Lower lobe of right lung (tissue), 2 donors: ENCODE measurements around the gene CCDC134. TPM values are rescaled to one million over a fixed set of nuclear protein-coding genes. Genes with fewer than 3 reads are reported as not detected.

Experiments
- ATAC-seq, 2 donors: fragments of 200-7000 bp; cut with Tn5 transposase; one replicate each; pipeline ENCODE4 v1.9.1; 2020 to 2022; ENCODE audit warnings: mild to moderate bottlenecking in 2 of 2, moderate library complexity in 2 of 2
- DNase-seq: peaks from one replicate; pipeline ENCODE4 v3.0.0-alpha.2; 2020
- H3K27ac ChIP-seq: fragments of 200-600 bp; one replicate; pipeline ENCODE4 v1.8.0; 2022
- H3K27me3 ChIP-seq: fragments of 200-600 bp; one replicate; pipeline ENCODE4 v1.8.0; 2022; ENCODE audit warnings: low read depth
- H3K36me3 ChIP-seq: fragments of 200-600 bp; one replicate; pipeline ENCODE4 v1.8.0; 2022; ENCODE audit warnings: mild to moderate bottlenecking
- H3K4me1 ChIP-seq: fragments of 200-600 bp; one replicate; pipeline ENCODE4 v1.8.0; 2022
- H3K4me3 ChIP-seq: fragments of 200-600 bp; one replicate; pipeline ENCODE4 v1.8.0; 2022; ENCODE audit warnings: mild to moderate bottlenecking
- H3K9me3 ChIP-seq: fragments of 200-600 bp; one replicate; pipeline ENCODE4 v1.8.0; 2022
- intact Hi-C: fragments of 100-400 bp; cut with DNase I; formaldehyde crosslinking; loops from one replicate; pipeline ENCODE4 v1.11.0; 2022
- long read RNA-seq: library from polyadenylated mRNA; unstranded; transcript quantifications from one replicate; pipeline ENCODE4 v2.0.0, GENCODE V29; 2021
- total RNA-seq: library from RNA; stranded (reverse); fragmentation: NEBNext Ultra II Directional; extraction: Animal tissue kit (Norgen Biotek cat#: 25700); gene quantifications from one replicate; pipeline ENCODE4 v1.2.1, GENCODE V29; 2021
- TF ChIP-seq, protein P1 (sequence below): fragments of 200-600 bp; IDR thresholded peaks from one replicate; pipeline ENCODE4 v1.8.0; 2022; ENCODE audit warnings: antibody characterized with exemption, mild to moderate bottlenecking
- donor health status: DM: no; HTN: yes; CAD: no; lungs with severe emphysema.

Gene CCDC134
- 7.9 TPM for total RNA-seq
- long read RNA-seq, partial matches to known transcripts: 0 of 1 reads
- long read RNA-seq, other reads (novel, unspliced or antisense): 1 of 1 reads

- Histone ChIP-seq H3K27me3 (no peaks in the 10 kb centered on the region), H3K9me3 (no peaks in the 10 kb centered on the region), H3K4me3 (peak within 1 kb of the TSS; percentile 96), H3K27ac (peak within 1 kb of the TSS; percentile 91), H3K4me1 (peaks cover 21% of the 10 kb centered on the region), H3K36me3 (no peaks in the 10 kb centered on the region)
- TF ChIP-seq, protein P1, sequence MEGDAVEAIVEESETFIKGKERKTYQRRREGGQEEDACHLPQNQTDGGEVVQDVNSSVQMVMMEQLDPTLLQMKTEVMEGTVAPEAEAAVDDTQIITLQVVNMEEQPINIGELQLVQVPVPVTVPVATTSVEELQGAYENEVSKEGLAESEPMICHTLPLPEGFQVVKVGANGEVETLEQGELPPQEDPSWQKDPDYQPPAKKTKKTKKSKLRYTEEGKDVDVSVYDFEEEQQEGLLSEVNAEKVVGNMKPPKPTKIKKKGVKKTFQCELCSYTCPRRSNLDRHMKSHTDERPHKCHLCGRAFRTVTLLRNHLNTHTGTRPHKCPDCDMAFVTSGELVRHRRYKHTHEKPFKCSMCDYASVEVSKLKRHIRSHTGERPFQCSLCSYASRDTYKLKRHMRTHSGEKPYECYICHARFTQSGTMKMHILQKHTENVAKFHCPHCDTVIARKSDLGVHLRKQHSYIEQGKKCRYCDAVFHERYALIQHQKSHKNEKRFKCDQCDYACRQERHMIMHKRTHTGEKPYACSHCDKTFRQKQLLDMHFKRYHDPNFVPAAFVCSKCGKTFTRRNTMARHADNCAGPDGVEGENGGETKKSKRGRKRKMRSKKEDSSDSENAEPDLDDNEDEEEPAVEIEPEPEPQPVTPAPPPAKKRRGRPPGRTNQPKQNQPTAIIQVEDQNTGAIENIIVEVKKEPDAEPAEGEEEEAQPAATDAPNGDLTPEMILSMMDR: no peak
- intact Hi-C loops: no loop called here
- DNase-seq: peak; percentile 94
- ATAC-seq: peak; percentile 99 to 100
Observed at GRCh38 chr22:41800348-41801146, at the start of gene CCDC134. CCDC134 (plus strand) TSS chr22:41800679; CDS start chr22:41808891, 8,212 bp downstream.

- Histone ChIP-seq H3K4me3 (no peak overlapping the region), H3K36me3 (no peaks in the 10 kb centered on the region), H3K27me3 (no peaks in the 10 kb centered on the region), H3K4me1 (no peaks in the 10 kb centered on the region), H3K9me3 (no peaks in the 10 kb centered on the region), H3K27ac (no peak overlapping the region)
- TF ChIP-seq, protein P1: no peak
- intact Hi-C loops: no loop called here
- DNase-seq (no peak), ATAC-seq (no peak)
Observed at GRCh38 chr22:41752011-41752970, 48.2 kb upstream of the CCDC134 start.

GRCh38 chr22:41753984-41754383 is 46.5 kb upstream of the CCDC134 start:
- DNase-seq (no peak), ATAC-seq (no peak)
- no peaks in the 10 kb centered on the region for H3K4me1 ChIP-seq
- TF ChIP-seq, protein P1: no peak
- H3K27me3 ChIP-seq: no peaks in the 10 kb centered on the region
- no peaks in the 10 kb centered on the region for H3K36me3 ChIP-seq
- no peak overlapping the region for H3K27ac ChIP-seq
- no peaks in the 10 kb centered on the region for H3K9me3 ChIP-seq
- no peak overlapping the region for H3K4me3 ChIP-seq
- intact Hi-C loops: no loop called here

DNA sequence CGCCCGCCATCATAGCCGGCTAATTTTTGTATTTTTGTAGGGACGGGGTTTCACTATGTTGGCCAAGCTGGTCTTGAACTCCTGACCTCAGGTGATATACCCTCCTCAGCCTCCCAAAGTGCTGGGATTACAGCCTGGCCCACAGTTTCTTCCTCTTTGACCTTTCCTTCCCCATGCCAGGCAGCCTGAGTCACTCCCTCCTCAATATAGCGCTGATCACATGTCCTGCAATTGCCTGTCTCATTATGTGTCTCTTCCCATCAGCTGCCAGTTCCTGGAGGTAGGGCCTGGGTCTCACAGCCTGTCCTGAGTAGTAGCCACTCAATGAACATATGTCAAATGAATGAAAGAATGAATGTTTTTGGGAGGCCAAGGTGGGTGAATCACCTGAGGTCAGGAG is 43.0 kb upstream of the CCDC134 start:
- H3K27me3 ChIP-seq: no peaks in the 10 kb centered on the region
- DNase-seq: no peak
- H3K9me3 ChIP-seq: no peaks in the 10 kb centered on the region
- intact Hi-C loops: no loop called here
- no peaks in the 10 kb centered on the region for H3K36me3 ChIP-seq
- H3K27ac ChIP-seq: no peak overlapping the region
- TF ChIP-seq, protein P1: no peak
- no peak overlapping the region for H3K4me3 ChIP-seq
- ATAC-seq: no peak
- H3K4me1 ChIP-seq: no peaks in the 10 kb centered on the region

GRCh38 chr22:41758231-41758630 is 42.2 kb upstream of the CCDC134 start:
- ATAC-seq: no peak
- Histone ChIP-seq H3K36me3 (no peaks in the 10 kb centered on the region), H3K4me3 (no peak overlapping the region), H3K27ac (no peak overlapping the region), H3K9me3 (no peaks in the 10 kb centered on the region), H3K4me1 (no peaks in the 10 kb centered on the region), H3K27me3 (no peaks in the 10 kb centered on the region)
- intact Hi-C loops: no loop called here
- TF ChIP-seq, protein P1: no peak
- no peak for DNase-seq
